ENCODE results near the gene TIA1.
A peak's percentile ranks its signal among the peaks of the same experiment; 100 is the strongest.
"Not testable (repeated sequence)": the region's sequence is repeated elsewhere in the genome, so short reads cannot be mapped to it uniquely, and the experiment has no call there.

TIA1 gene

DNA sequence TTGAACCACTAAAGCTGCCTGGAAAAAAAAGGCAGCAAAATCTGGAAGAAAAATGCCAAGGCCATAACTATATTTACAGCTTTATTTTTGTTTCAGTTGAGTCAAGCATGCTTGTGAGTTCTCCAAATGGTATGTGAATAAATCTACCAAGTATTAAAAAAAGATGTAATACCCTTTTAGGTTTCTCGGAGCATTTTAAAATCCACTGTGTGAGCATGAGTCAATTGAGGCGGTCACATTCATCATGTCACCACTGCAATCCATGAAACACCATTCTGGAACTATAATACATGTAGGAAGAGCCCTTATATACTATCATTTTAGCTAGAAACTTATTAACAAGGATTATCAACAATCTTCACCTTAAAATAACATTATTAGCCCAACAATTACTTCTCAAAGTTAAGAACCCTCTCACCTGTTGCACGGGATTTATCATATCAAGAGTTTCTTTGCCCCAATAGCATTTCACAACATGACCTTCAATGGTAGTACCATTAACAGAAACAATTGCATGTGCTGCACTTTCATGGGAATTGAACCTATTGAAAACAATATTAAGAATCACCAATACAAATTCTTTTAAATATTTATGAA is 33.4 kb downstream of the TIA1 start:
- no peak for DNase-seq (ENCODE audit: low spot score)

DNA sequence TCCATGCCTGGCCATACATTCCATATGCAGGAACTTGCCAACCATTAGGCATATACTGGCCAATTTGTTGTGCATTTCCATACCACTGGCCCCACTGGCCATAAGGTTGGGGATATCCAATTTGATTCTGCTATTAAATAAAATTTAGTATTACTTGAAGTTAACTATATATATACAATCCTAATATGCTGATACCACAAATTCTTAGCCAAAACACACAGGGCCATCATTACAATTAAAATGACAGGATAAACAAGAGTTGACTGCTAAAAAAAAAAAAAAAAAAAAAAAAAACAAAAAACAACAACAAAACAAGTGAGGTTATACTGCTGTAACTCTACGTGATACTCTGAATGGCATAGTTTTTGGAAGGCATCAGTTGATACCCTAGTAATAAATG is 34.1 kb downstream of the TIA1 start:
- DNase-seq (ENCODE audit: low spot score), result no peak

DNA sequence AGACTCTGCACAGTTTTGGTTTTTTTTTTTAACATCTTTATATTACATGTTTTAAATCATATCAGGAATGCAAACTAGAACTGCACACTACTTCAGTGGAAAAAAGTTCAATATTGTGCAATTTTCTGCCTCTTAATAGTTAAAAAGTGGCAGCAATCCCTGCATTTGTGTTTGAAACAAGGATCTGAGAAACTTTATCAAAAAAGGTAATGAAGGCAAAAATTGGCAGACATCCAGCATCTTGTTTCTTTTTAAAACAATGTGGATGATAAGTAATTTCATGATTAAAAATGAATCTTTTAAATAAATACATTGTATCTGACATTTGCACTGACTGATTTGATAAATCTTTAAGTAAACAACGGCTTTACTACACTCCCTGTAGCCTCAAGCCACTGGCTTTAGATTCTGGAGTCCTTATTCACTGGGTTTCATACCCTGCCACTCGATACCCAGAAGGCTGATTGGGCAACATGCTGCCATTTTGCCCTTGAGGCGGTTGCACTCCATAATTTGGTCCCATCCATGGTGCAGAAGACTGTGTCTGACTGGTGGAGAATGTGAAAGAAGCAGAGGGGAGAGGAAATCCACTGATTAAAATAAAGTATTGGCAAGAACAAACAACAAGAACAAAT is 36.0 kb downstream of the TIA1 start:
- no peak for DNase-seq (ENCODE audit: low spot score)

DNA sequence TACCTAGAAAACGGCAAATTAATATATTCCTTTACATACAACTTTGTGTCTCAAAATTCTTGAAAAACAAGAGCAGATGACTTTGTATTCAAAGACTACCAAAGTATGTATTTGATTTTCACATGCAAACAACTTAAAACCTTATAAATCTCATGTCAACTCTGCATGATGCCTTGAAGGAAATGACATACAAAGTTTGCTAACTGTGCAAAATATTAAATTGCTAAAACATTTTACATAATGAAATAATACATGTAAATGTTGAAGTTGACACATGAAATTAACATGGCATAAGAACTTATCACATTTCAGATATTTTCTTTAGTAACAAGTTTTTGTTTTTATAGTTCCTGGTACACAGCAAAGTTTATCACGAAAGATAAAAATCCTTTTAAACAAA is 36.8 kb downstream of the TIA1 start:
- no peak for DNase-seq (ENCODE audit: low spot score)

DNA sequence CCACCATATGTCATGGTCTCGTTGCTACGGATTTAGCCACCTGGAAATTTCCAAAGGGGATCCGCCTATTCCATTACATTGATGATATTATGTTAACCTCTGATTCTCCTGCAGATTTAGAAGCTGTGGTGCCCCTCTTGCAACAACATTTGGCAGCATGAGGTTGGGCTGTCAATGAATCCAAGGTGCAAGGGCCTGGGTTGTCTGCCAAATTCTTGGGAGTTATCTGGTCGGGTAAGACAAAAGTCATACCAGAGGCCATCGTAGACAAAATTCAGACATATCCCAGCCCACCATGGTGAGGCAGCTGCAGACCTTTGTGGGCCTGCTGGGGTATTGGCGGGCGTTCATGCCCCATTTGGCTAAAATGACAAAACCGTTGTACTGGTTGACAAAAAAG is 44.0 kb downstream of the TIA1 start:
- no peak for DNase-seq (ENCODE audit: low spot score)

DNA sequence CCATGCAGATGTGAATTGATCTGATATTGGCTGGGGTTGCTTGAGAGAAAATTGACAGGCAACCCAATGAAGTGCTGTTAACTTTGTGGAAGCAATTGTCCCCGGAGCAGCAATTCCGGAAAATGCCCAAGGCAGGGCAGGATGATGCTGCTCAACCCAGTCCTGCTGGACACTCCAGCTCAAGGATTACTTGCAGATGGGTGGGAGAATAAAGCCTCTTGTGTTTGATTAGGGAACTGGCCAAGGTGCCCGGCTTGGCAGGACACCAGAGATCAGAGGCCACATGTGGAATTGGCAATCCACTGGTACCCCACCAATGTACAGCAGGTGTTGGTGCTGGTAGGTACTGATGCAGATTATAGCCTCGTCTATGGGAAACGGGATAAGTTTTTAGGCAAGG is 45.3 kb downstream of the TIA1 start:
- DNase-seq (ENCODE audit: low spot score), result no peak

DNA sequence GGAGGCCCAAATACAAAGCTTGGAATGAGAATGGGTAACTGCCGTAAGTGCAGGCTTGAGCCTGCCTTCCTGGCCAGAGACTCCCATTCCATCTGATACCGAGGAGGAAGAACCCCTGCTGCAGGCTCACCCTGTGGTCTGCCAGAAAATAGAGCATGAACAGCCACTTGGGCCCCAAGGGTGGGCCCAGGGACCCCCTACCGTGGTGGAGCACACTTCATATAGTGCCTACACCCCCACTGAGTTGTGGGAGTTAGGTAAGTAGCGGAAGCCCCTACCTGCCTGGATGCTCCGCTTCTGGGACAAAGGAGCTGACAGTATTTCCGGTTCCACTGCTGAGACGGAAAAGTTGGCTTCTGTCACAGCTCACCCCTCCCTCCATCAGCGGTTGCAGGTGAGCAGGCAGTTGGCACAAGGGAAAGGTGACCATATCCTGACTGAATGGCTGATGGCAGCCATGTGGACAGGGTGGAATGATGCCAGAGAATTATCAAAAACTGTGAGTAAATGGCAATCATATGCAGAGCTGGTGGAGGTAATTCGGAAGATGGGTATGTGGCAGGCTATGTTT is 46.1 kb downstream of the TIA1 start:
- DNase-seq (ENCODE audit: low spot score), result no peak

DNA sequence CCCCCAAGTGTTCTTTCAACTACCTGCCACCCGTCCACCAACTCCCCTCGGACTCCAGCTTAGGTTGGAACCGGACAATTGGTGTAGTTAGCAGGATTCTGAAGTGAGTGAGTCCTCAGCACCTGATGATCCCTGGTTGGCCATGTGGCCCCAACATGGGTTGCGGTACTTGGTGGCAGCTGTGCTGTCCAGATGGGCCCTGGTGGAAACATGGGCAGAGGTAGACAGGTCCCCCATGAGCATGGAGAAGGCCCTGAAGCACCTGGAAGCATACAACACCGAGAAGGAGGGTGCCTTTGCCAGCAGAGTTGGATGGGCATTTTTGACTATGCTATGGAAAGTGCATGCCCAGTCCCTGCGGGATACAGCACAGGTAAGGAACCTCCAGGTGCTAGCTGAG is 46.6 kb downstream of the TIA1 start:
- no peak for DNase-seq (ENCODE audit: low spot score)

DNA sequence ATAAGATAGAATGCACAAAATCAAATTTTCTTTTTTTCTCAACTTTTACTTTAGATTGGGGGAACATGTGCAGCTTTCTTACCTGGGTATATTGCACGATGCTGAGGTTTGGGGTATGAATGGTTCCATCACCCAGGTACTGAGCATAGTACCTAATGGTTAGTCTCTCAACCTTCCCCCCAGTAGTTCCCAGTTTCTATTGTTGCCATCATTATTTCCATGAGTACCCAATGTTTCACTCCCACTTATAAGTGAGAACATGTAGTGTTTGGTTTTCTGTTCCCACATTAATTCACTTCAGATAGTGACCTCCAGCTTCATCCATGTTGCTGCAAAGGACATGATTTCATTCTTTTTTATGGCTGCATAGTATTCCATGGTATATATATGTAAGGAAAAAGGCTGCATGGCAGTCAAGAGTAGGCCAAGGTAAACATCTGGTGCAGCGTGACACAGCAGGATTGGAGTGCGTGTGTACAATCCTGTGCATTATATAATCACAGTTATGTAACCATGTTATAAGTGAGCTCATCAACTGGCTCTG is 47.1 kb downstream of the TIA1 start:
- DNase-seq (ENCODE audit: low spot score), result no peak

DNA sequence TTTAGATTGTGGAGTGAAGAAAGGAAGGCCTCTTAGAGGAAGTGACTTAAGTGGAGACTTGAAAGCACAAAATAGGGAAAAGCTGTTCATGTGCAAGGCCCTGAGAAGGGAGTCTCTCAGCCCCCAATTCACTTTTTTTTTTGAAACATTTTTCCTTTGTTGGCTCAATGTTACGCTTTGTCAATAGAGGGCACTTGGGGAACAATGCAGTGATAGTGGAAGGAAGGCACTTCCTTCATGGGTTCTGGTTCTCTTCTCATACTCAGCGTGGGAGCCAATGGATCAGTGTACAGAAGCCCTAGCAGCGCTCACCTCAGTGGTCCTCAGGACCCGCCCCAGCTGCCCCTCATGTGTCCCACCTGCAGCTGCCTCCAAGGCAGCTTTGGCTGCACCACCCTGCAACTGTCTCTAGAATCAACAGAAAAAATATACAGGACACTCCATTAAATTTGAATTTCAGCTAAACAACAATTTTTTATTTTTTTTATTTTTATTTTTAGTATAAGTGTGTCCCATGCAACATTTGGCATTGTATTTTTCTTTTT is 49.0 kb downstream of the TIA1 start:
- DNase-seq (ENCODE audit: low spot score), result no peak

DNA sequence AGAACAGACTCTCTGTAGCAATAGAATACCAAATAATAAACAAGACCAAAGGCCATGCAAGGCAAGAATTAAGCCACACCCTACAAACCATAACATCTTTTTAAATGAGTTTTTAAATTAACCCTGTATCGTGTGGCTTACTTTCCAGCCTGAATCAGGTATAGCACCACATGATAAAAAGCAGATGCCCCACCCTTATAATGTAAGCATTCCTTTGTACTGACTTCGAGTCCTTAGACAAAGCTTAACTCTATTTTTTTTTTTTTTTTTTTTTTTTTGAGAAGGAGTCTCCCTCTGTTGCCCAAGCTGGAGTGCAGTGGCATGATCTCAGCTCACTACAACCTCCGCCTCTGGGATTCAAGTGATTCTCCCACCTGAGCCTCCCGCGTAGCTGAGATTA is 55.9 kb downstream of the TIA1 start:
- no peak for DNase-seq (ENCODE audit: low spot score)

DNA sequence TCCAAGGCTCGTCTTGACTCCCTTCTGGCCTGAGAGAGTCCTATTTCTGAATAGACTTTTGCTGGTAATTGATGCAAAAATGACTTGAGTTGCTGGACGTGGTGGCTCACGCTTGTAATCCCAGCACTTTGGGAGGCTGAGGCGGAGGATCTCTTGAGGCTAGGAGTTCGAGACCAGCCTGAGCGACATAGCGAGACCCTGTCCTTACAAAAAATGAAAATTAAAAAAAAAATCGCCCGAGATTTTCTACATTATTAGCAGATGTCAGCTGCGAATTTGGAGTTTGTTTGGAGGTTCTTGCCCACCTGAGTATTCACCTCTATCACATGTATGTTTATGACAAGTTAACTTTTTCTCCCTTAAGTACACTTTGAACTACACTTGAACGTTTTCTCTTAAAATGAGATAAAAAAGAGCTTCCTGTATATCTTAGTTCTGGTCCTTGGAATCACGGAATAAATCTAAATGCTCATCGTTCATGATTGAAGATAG is 57.1 kb downstream of the TIA1 start:
- DNase-seq (ENCODE audit: low spot score), result no peak

DNA sequence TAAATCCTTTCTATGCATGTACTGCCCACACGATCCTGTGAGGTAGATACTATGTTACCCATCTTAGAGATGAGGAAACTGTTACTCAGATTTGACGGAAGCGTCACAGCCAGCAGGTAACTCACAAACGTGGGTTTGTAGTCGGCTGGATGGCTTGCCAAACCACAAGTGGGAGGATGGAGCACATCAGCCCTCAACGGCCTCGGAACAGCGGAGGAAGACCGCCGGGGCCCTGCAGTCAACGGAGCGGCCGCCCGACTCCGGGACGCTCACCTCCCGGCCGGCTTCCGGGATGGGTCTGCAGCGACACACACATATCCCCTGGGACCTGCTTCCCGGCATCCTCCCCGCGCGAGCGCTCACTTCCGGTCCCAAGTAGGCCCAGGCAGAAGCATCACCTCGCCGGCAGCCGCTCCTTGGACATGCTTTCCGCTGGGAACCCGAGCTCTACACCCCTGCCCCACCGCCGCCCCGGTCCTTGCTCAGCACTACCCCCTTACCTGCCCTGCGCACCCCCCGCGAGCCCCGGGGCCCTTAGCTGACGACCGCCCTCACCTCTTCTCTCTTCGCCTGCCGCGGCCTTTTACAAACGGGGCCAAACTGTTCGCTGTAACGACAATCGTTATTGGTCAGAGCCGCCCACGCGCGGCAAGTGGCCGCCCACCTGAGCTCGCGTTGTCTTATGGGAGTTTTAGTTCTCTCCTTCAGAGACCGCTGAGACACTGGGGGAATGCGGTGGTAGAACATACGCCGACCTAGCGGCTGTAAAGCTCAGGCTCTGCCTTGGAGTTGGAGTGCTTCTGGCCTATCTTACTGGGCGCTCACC is 57.8 kb downstream of the TIA1 start, which contains the start of gene C2orf42:
Gene C2orf42, minus strand, starts transcription at position 602 of the 826 bp plus-strand sequence. CDS start 9,034 bp downstream, outside the sequence.
- DNase-seq (ENCODE audit: low spot score), result peak; percentile 95

DNA sequence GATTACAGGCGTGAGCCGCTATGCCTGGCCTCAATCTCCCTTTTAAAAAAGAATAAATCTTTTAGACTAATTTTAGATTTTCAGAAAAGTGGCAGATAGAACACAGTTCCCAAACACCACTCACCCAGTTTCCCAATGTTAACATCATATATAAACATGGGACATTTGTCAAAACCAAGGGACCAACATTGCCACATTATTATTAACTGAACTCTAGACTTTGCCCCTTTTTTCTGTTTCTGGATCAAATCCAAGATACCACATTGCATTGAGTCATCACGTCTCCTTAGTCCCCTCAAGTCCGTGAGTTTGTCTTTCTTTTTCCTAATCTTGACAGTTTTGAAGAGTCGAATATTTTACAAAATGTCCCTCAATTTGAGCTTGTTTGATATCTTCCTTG is 60.0 kb downstream of the TIA1 start:
- no peak for DNase-seq (ENCODE audit: low spot score)

DNA sequence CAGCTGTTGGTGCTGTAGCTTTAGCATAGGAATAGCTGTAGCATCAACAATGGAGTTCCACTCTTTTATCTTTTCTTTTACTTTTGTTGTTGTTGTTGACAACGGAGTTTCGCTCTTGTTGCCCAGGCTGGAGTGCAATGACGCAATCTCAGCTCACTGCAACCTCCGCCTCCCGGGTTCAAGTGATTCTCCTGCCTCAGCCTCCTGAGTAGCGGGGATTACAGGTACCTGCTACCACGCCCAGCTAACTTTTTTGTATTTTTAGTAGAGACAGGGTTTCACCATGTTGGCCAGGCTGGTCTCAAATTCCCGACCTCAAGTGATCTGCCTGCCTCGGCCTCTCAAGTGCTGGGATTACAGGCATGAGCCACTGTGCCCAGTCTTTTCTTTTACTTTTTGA is 61.3 kb downstream of the TIA1 start:
- not testable (repeated sequence) for DNase-seq (ENCODE audit: low spot score)

DNA sequence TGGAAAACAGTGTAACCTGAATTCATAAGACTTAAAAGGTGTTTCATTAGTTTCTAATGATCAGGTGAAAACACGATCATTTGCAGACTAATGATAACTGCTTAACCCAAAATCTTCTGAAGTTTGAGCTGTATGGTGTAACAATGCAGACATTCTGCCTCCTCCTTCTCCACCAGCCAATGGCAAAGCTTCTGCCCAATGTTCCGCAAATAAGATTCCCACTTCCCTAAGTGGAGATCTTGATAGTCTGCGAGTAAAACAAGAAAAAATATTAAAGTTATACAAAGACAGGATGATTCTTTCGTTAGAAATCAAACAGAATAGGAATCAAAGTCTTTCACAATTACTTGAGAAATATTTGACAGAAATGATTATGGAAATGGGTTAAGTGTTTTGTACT is 65.7 kb downstream of the TIA1 start:
- no peak for DNase-seq (ENCODE audit: low spot score)

DNA sequence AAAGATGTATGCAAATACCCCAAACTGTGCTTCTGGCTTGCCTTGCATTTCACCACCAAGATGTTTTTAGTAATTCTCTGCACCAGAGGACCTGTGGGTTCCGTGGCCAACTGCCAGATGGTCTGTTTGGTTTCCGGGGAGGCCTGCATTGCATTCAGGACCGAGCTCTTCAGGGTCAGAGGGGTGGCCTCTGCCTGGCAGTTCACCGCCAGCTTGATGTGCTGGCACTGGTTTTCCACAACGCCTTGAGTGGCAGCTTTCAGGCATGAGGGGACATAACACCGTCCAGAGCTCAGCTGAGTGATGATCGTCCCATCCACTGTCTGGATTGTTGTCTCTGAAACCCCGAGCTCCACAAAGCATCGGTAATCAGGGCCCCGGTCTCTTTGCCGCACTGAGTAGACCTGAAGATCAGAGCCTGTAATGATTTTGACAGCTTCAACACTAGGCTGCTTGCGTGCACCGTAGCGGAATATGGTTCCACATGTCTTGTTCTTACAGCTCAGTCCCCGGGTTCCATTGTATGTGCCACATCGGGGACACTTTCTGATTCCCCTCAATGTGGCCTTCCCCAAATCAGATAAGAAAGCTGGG is 67.0 kb downstream of the TIA1 start:
- DNase-seq (ENCODE audit: low spot score), result no peak

DNA sequence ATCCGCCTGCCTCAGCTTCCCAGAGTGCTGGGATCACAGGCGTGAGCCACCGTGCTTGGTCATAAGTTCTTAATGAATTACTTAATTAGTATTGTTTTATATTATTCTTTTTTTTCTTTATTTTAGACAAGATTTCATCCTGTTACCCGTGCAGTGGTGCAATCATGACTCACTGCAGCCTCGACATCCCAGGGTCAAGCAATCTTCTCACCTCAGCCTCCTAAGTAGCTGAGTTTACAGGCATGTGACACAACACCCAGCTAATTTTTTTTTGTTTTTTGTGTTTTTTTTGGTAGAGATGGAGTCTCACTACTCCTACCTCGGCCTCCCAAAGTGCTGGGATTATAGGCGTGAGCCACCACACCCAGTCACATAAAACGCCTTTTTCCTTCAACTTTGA is 74.9 kb downstream of the TIA1 start:
- DNase-seq (ENCODE audit: low spot score), result no peak

DNA sequence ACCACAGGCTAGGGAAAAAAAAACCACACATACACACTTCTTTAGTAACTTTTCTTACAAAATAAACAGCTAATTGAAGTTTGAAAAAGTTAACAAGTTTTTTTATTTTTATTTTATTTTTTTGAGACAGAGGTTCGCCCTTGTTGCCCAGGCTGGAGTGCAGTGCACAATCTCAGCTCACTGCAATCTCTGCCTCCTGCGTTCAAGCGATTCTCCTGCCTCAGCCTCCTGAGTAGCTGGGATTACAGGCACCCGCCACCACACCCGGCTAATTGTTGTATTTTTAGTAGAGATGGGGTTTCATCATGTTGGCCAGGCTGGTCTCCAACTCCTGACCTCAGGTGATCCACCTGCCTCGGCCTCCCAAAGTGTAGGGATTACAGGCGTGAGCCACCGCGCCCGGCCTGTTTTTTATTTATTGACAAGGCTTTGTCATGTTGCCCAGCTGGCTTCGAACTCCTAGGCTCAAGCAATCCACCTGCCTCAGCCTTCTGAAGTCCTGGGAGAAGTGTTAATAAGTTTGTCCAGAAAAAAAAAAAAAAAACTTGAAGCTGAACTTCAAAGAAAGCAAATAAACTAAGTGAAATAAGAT is 78.7 kb downstream of the TIA1 start:
- not testable (repeated sequence) for DNase-seq (ENCODE audit: low spot score)

DNA sequence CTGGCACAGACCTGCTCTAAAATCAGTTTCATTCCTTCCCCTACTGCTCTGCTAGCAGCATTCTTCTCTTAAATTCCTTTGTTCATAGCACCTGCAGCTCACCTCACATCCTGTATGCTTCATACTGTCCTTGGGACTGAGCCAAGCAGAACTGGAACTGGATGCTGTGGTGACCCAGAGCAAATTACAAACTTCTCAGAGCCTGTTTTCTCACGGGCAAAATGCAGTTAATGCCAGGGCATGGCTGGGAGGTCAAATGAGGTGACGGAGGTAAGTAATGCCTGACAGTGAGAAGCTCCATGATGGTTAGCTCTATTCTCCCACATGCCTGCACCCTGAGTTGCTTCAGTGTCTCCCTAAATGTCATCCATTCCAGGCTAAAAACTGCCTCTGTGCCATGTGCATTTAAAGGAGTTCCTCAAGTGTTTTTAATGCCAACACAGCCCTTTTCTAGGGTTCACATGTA is 87.3 kb downstream of the TIA1 start:
- no peak for DNase-seq (ENCODE audit: low spot score)

DNA sequence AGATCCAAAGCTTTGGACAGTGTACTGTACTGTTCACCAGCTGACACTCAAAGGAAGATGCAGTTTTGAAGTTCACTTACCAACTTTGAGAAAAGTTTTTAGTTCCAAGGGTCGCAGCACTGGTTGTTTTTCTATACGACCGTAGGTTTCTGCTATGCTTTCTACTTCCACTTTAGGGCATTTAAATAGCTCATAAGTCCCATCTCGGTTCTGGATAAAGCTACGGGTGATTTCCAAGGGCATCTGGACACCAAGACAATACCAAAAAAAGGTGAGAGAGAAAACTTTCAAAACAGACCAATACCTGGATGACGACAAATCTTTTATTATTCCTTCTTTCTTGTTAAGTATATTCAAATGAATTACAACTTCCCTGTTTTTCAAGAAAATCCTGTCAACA is 87.9 kb downstream of the TIA1 start:
- DNase-seq (ENCODE audit: low spot score), result no peak
